IgD-negative memory B cell (primary cell): Measurements from ENCODE around the gene AKT2. TPM values are rescaled to one million over a fixed set of nuclear protein-coding genes. Genes with fewer than 3 reads are reported as not detected.
A peak's percentile ranks its signal among the peaks of the same experiment; 100 is the strongest.

Experiments
- H3K27ac Mint-ChIP-seq, 3 donors: one replicate each; pipeline ENCODE4 v1.8.0; 2020 to 2022; ENCODE audit warnings: mild to moderate bottlenecking in 3 of 3, mixed read lengths in 3 of 3, moderate library complexity in 1 of 3
- H3K27me3 Mint-ChIP-seq: one replicate; pipeline ENCODE4 v1.8.0; 2021; ENCODE audit warnings: mixed read lengths
- H3K36me3 Mint-ChIP-seq: one replicate; pipeline ENCODE4 v1.8.0; 2020; ENCODE audit warnings: mild to moderate bottlenecking, mixed read lengths
- H3K4me1 Mint-ChIP-seq, 3 donors: one replicate each; pipeline ENCODE4 v1.8.0; 2020 to 2022; ENCODE audit warnings: mixed read lengths in 3 of 3, mild to moderate bottlenecking in 1 of 3
- H3K4me3 Mint-ChIP-seq, 4 donors: one replicate each; pipeline ENCODE4 v1.8.0; 2020 to 2022; ENCODE audit warnings: mild to moderate bottlenecking in 4 of 4, mixed read lengths in 4 of 4, moderate library complexity in 3 of 4
- H3K9me3 Mint-ChIP-seq, 3 donors: one replicate each; pipeline ENCODE4 v1.8.0; 2020 to 2021; ENCODE audit warnings: mixed read lengths in 3 of 3, mild to moderate bottlenecking in 1 of 3
- polyA plus RNA-seq: library from polyadenylated mRNA; unstranded; fragments of 300-500 nt; fragmentation: Illumina TruSeq; gene quantifications from one replicate; pipeline ENCODE4 v1.2.3, GENCODE V29; 2021

The AKT2 gene
- polyA plus RNA-seq, 1 donor from 2014 or later: 28.1 TPM

- H3K36me3 Mint-ChIP-seq: no peaks in the 10 kb centered on the region
- H3K9me3 Mint-ChIP-seq: no peaks in the 10 kb centered on the region
- H3K4me3 Mint-ChIP-seq: no peak overlapping the region
- no peaks in the 10 kb centered on the region for H3K27me3 Mint-ChIP-seq
- no peak overlapping the region for H3K27ac Mint-ChIP-seq
- H3K4me1 Mint-ChIP-seq: peaks cover 0 to 6% (median 2%) of the 10 kb centered on the region in 3 donors
Observed at GRCh38 chr19:40244579-40245317, 40.4 kb downstream of the AKT2 start.

GRCh38 chr19:40243181-40243580 is 42.0 kb downstream of the AKT2 start:
- H3K4me1 Mint-ChIP-seq: peaks cover 0 to 6% (median 2%) of the 10 kb centered on the region in 3 donors
- no peaks in the 10 kb centered on the region for H3K9me3 Mint-ChIP-seq
- no peak overlapping the region for H3K4me3 Mint-ChIP-seq
- H3K36me3 Mint-ChIP-seq: no peaks in the 10 kb centered on the region
- H3K27me3 Mint-ChIP-seq: no peaks in the 10 kb centered on the region
- H3K27ac Mint-ChIP-seq: peak overlapping the region in 1 of 3 donors; percentile 57

GRCh38 chr19:40242480-40242879 is 42.7 kb downstream of the AKT2 start:
- Mint-ChIP-seq H3K9me3 (no peaks in the 10 kb centered on the region), H3K4me1 (peaks cover 0 to 6% (median 1%) of the 10 kb centered on the region in 3 donors), H3K27ac (no peak overlapping the region), H3K4me3 (no peak overlapping the region), H3K36me3 (no peaks in the 10 kb centered on the region), H3K27me3 (no peaks in the 10 kb centered on the region)

DNA sequence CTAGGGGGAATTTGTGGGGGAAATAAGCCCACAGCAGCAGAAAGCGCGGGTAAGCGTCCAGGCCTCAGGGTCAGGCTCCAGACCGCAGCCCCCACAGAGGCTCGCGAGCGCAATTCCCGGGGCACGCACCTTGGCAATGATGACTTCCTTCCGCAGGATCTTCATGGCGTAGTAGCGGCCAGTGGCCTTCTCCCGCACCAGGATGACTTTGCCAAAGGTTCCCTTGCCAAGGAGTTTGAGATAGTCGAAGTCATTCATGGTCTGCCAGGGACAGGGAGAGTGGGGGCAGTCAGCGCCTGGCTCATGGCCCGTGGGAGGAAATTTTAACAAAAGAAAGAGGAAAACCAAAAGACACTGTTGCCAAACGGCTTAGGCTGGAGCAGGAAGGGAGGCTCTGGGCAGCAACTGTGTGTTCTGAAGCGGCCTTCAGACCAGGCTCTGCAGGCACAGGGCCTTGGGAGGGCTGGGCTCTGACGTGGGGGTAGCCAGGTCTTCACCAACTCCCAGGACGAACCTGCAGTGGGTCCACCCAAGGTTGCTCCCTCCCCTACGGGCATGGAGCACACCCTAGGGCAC is 43.2 kb downstream of the AKT2 start:
- Mint-ChIP-seq H3K27ac (peak overlapping the region in 1 of 3 donors; percentile 36), H3K4me1 (peaks cover 0 to 6% (median 0%) of the 10 kb centered on the region in 3 donors), H3K27me3 (no peaks in the 10 kb centered on the region), H3K9me3 (no peaks in the 10 kb centered on the region), H3K36me3 (no peaks in the 10 kb centered on the region), H3K4me3 (no peak overlapping the region)

DNA sequence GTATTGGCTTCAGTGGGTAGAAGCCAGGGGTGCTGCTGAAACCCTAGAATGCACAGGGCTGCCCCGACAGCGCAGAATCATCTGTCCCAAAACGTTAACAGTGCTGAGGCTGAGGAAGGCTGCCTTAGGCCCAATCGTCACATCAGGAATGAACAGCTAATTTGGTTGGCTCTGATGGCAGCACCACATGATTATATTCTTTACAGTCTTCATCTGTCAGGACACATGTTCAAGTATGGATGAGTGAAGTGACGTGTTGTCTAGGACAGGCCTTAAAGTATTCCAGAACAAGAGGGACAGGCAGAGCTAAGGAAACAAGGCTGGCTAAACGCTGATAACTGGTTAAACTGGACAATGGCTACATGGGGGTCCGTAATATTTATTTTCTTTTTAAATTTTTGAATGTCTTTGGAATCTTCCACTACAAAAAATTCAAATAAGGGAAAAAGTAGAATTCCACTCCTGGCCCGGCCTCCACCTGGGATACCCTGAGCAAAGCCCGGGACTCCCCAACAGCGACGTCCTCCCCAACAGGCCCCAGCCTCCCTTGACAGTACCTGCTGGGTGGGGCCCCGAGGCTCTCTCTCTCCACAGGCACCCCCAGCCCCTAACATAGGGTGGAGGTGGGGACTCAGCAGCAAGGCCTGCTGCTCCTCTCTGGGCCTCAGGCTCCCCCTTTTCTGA is 43.9 kb downstream of the AKT2 start:
- Mint-ChIP-seq H3K27me3 (no peaks in the 10 kb centered on the region), H3K27ac (no peak overlapping the region), H3K4me3 (no peak overlapping the region), H3K4me1 (peaks cover 0 to 4% (median 0%) of the 10 kb centered on the region in 3 donors), H3K9me3 (no peaks in the 10 kb centered on the region), H3K36me3 (no peaks in the 10 kb centered on the region)

- Mint-ChIP-seq H3K27me3 (no peaks in the 10 kb centered on the region), H3K27ac (no peak overlapping the region), H3K9me3 (no peaks in the 10 kb centered on the region), H3K36me3 (no peaks in the 10 kb centered on the region), H3K4me1 (peaks cover 0 to 3% (median 0%) of the 10 kb centered on the region in 3 donors), H3K4me3 (no peak overlapping the region)
Observed at GRCh38 chr19:40240332-40240731, 44.8 kb downstream of the AKT2 start.

- Mint-ChIP-seq H3K36me3 (no peaks in the 10 kb centered on the region), H3K27me3 (no peaks in the 10 kb centered on the region), H3K4me1 (peaks cover 0 to 3% (median 0%) of the 10 kb centered on the region in 3 donors), H3K9me3 (no peaks in the 10 kb centered on the region), H3K4me3 (no peak overlapping the region), H3K27ac (peak overlapping the region in 1 of 3 donors; percentile 55)
Observed at GRCh38 chr19:40239415-40240226, 45.5 kb downstream of the AKT2 start.

GRCh38 chr19:40238775-40239174 is 46.4 kb downstream of the AKT2 start:
- H3K4me3 Mint-ChIP-seq: peak overlapping the region in 1 of 4 donors; percentile 22
- no peaks in the 10 kb centered on the region for H3K9me3 Mint-ChIP-seq
- no peaks in the 10 kb centered on the region for H3K27me3 Mint-ChIP-seq
- H3K27ac Mint-ChIP-seq: no peak overlapping the region
- peaks cover 0 to 2% (median 0%) of the 10 kb centered on the region in 3 donors for H3K4me1 Mint-ChIP-seq
- H3K36me3 Mint-ChIP-seq: no peaks in the 10 kb centered on the region

DNA sequence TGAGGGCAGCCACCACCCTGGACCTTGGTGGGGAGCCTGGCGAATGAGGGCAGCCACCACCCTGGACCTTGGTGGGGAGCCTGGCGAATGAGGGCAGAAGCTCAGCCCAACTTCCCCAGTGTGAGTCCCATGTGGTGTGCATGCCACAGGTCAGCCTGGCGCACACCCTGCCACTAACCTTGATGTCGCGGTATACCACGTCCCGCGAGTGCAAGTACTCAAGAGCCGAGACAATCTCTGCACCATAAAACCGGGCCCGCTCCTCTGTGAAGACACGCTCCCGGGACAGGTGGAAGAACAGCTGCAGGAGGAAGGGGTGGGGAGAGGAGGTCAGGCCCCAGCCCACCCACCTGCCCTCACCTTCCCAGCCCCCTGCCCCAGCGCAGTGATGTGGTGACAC is 47.4 kb downstream of the AKT2 start:
- H3K27me3 Mint-ChIP-seq: no peaks in the 10 kb centered on the region
- no peaks in the 10 kb centered on the region for H3K36me3 Mint-ChIP-seq
- H3K4me3 Mint-ChIP-seq: no peak overlapping the region
- H3K9me3 Mint-ChIP-seq: no peaks in the 10 kb centered on the region
- H3K4me1 Mint-ChIP-seq: peaks cover 0 to 2% (median 0%) of the 10 kb centered on the region in 3 donors
- no peak overlapping the region for H3K27ac Mint-ChIP-seq

GRCh38 chr19:40236366-40236765 is 48.8 kb downstream of the AKT2 start:
- Mint-ChIP-seq H3K9me3 (no peaks in the 10 kb centered on the region), H3K27ac (no peak overlapping the region), H3K36me3 (peaks cover 2% of the 10 kb centered on the region), H3K4me1 (no peaks in the 10 kb centered on the region), H3K4me3 (no peak overlapping the region), H3K27me3 (no peaks in the 10 kb centered on the region)

GRCh38 chr19:40236026-40236355 is 49.2 kb downstream of the AKT2 start:
- peaks cover 2% of the 10 kb centered on the region for H3K36me3 Mint-ChIP-seq
- H3K4me1 Mint-ChIP-seq: no peaks in the 10 kb centered on the region
- H3K27ac Mint-ChIP-seq: no peak overlapping the region
- no peaks in the 10 kb centered on the region for H3K9me3 Mint-ChIP-seq
- H3K27me3 Mint-ChIP-seq: no peaks in the 10 kb centered on the region
- no peak overlapping the region for H3K4me3 Mint-ChIP-seq

GRCh38 chr19:40235238-40236025 is 49.7 kb downstream of the AKT2 start:
- H3K36me3 Mint-ChIP-seq: peaks cover 2% of the 10 kb centered on the region
- H3K9me3 Mint-ChIP-seq: no peaks in the 10 kb centered on the region
- H3K4me3 Mint-ChIP-seq: no peak overlapping the region
- no peaks in the 10 kb centered on the region for H3K4me1 Mint-ChIP-seq
- H3K27me3 Mint-ChIP-seq: no peaks in the 10 kb centered on the region
- H3K27ac Mint-ChIP-seq: no peak overlapping the region

GRCh38 chr19:40234429-40235237 is 50.5 kb downstream of the AKT2 start:
- H3K9me3 Mint-ChIP-seq: no peaks in the 10 kb centered on the region
- H3K4me3 Mint-ChIP-seq: no peak overlapping the region
- H3K27ac Mint-ChIP-seq: peak overlapping the region in 1 of 3 donors; percentile 80
- H3K36me3 Mint-ChIP-seq: peaks cover 2% of the 10 kb centered on the region
- no peaks in the 10 kb centered on the region for H3K27me3 Mint-ChIP-seq
- no peaks in the 10 kb centered on the region for H3K4me1 Mint-ChIP-seq
